SH-SY5Y (cell line): Measurements from ENCODE around the gene ID2.

ENCODE experiments used
- GATA2 ChIP-seq: IDR thresholded peaks from 2 replicates; pipeline ENCODE4 v1.6.1; 2011; ENCODE audit warnings: mild to moderate bottlenecking, low read depth, low read length
- GATA3 ChIP-seq: IDR thresholded peaks from 2 replicates; pipeline ENCODE4 v1.6.1; 2011; ENCODE audit warnings: low read depth, mild to moderate bottlenecking, low read length, moderate library complexity

DNA sequence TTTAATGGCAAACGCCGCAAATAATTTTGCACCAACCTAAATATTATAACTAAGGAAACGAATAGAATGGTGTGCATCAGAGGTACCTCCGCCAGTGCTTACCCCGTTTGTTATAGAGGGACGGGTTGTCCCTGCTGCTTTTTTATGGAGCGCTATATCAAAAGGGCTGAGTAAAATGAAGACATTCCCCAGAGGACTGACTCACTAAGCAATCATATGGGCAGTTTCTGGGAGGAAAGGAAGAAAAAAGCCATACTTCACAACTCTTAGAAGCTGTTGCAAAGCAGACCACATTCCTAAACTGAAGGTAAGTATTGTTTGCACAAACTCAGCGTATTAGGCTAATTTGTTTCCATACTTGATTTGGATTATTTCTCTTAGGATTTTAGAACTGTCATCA lies 12.9 kb downstream of the ID2 start:
- TF ChIP-seq GATA3 = no peak
- no peak for TF ChIP-seq GATA2
